WTC11 (cell line): ENCODE measurements around the gene C4orf50. TPM values are rescaled to one million over a fixed set of nuclear protein-coding genes. Genes with fewer than 3 reads are reported as not detected.

Source experiments
- ATAC-seq: fragments of 200-7000 bp; cut with Tn5 transposase; 2 replicates; pipeline ENCODE4 v1.10.0; 2021; ENCODE audit warnings: mild to moderate bottlenecking, moderate library complexity
- CTCF ChIA-PET: fragments of 300-600 bp; sonication (Branson Sonifier 250); formaldehyde crosslinking; loops from one replicate; lab custom pipeline; 2021; ENCODE audit warnings: antibody characterized with exemption; lab: Charles Lee
- POLR2A ChIA-PET: fragments of 350-600 bp; sonication (Branson Sonifier 250); formaldehyde crosslinking; loops from one replicate; lab custom pipeline; 2021; ENCODE audit warnings: antibody characterized with exemption; lab: Charles Lee
- DNase-seq: peaks from one replicate; pipeline ENCODE4 v3.0.0; 2021; ENCODE audit warnings: low spot score
- H3K27ac Mint-ChIP-seq: 2 replicates; pipeline ENCODE4 v1.8.0; 2021; ENCODE audit warnings: mixed read lengths
- H3K27me3 Mint-ChIP-seq: 2 replicates; pipeline ENCODE4 v1.8.0; 2021; ENCODE audit warnings: low read depth, mild to moderate bottlenecking, moderate library complexity, mixed read lengths
- H3K36me3 Mint-ChIP-seq: 2 replicates; pipeline ENCODE4 v1.8.0; 2021; ENCODE audit warnings: mixed read lengths
- H3K4me1 Mint-ChIP-seq: 2 replicates; pipeline ENCODE4 v1.8.0; 2022; ENCODE audit warnings: mixed read lengths
- H3K4me3 Mint-ChIP-seq: 2 replicates; pipeline ENCODE4 v1.8.0; 2021; ENCODE audit warnings: mild to moderate bottlenecking, moderate library complexity, mixed read lengths
- H3K9me3 Mint-ChIP-seq: 2 replicates; pipeline ENCODE4 v1.8.0; 2021; ENCODE audit warnings: mixed read lengths
- AFF4 ChIP-seq: sonication (generic); formaldehyde crosslinking; IDR thresholded peaks from 2 replicates; pipeline ENCODE4 v1.8.1; 2023; ENCODE audit warnings: mild to moderate bottlenecking, missing genetic modification reagents, borderline replicate concordance
- ATF3 ChIP-seq: sonication (generic); formaldehyde crosslinking; conservative IDR thresholded peaks from 2 replicates; pipeline ENCODE4 v1.8.1; 2022; ENCODE audit warnings: mild to moderate bottlenecking, missing genetic modification reagents
- CREB1 ChIP-seq: sonication (generic); formaldehyde crosslinking; IDR thresholded peaks from 2 replicates; pipeline ENCODE4 v1.8.0; 2023; ENCODE audit warnings: mild to moderate bottlenecking, missing genetic modification reagents
- CTCF ChIP-seq: fragments of 200-600 bp; IDR thresholded peaks from 2 replicates; pipeline ENCODE4 v1.8.0; 2022; ENCODE audit warnings: antibody characterized with exemption
- E2F5 ChIP-seq: sonication (generic); formaldehyde crosslinking; IDR thresholded peaks from 2 replicates; pipeline ENCODE4 v1.8.1; 2022; ENCODE audit warnings: mild to moderate bottlenecking, moderate library complexity, missing genetic modification reagents
- EMX1 ChIP-seq: fragments of 250-450 bp; sonication (Bioruptor Pico); IDR thresholded peaks from 2 replicates; pipeline ENCODE4 v1.8.0; 2021; ENCODE audit warnings: mild to moderate bottlenecking
- FOXP1 ChIP-seq: sonication (generic); formaldehyde crosslinking; IDR thresholded peaks from 2 replicates; pipeline ENCODE4 v1.8.0; 2022; ENCODE audit warnings: missing genetic modification reagents, mild to moderate bottlenecking, moderate library complexity, borderline replicate concordance
- FOXP4 ChIP-seq: sonication (generic); formaldehyde crosslinking; IDR thresholded peaks from 2 replicates; pipeline ENCODE4 v1.8.0; 2022; ENCODE audit warnings: mild to moderate bottlenecking, missing genetic modification reagents
- NR2C2 ChIP-seq: sonication (generic); formaldehyde crosslinking; IDR thresholded peaks from 2 replicates; pipeline ENCODE4 v1.8.0; 2022; ENCODE audit warnings: mild to moderate bottlenecking, missing genetic modification reagents
- NR3C1 ChIP-seq: sonication (generic); formaldehyde crosslinking; conservative IDR thresholded peaks from 2 replicates; pipeline ENCODE4 v1.8.1; 2023; ENCODE audit warnings: low read depth, mild to moderate bottlenecking, missing genetic modification reagents
- RORB ChIP-seq: fragments of 250-450 bp; sonication (Bioruptor Pico); IDR thresholded peaks from 2 replicates; pipeline ENCODE4 v1.9.0; 2021; ENCODE audit warnings: mild to moderate bottlenecking
- SP1 ChIP-seq: sonication (generic); formaldehyde crosslinking; conservative IDR thresholded peaks from 2 replicates; pipeline ENCODE4 v1.8.1; 2022; ENCODE audit warnings: missing genetic modification reagents
- TP53 ChIP-seq: sonication (generic); formaldehyde crosslinking; IDR thresholded peaks from 2 replicates; pipeline ENCODE4 v1.8.1; 2023; ENCODE audit warnings: mild to moderate bottlenecking, missing genetic modification reagents
- USF1 ChIP-seq: sonication (generic); formaldehyde crosslinking; IDR thresholded peaks from 2 replicates; pipeline ENCODE4 v1.8.0; 2022; ENCODE audit warnings: mild to moderate bottlenecking, missing genetic modification reagents
- ZMAT4 ChIP-seq: fragments of 250-450 bp; sonication (Bioruptor Pico); IDR thresholded peaks from 2 replicates; pipeline ENCODE4 v1.9.0; 2021; ENCODE audit warnings: mild to moderate bottlenecking
- ZNF219 ChIP-seq: sonication (generic); formaldehyde crosslinking; IDR thresholded peaks from 2 replicates; pipeline ENCODE4 v1.8.0; 2023; ENCODE audit warnings: missing genetic modification reagents, mild to moderate bottlenecking, borderline replicate concordance
- ZNF317 ChIP-seq: sonication (generic); formaldehyde crosslinking; IDR thresholded peaks from 2 replicates; pipeline ENCODE4 v1.8.1; 2023; ENCODE audit warnings: low read depth, mild to moderate bottlenecking, moderate library complexity, missing genetic modification reagents, borderline replicate concordance
- ZNF425 ChIP-seq: fragments of 250-450 bp; sonication (Bioruptor Pico); conservative IDR thresholded peaks from 2 replicates; pipeline ENCODE4 v1.9.0; 2021; ENCODE audit warnings: mild to moderate bottlenecking
- total RNA-seq: library from RNA; stranded (reverse); gene quantifications from 3 replicates; pipeline ENCODE4 v1.2.3, GENCODE V29; 2021

C4orf50 gene
- total RNA-seq, 1 experiment from 2014 or later: 0.17 TPM

- no peaks in the 10 kb centered on the region for H3K9me3 Mint-ChIP-seq
- H3K4me3 Mint-ChIP-seq: no peak overlapping the region
- ChIA-PET POLR2A (interaction anchor here (0.7 kb wide), 1 partner anchor 46 kb away, joined by 3 read pairs; no protein-coding TSS in a partner anchor), CTCF (no interaction called here)
- no peak overlapping the region for H3K27ac Mint-ChIP-seq
- peaks cover 24% of the 10 kb centered on the region for H3K4me1 Mint-ChIP-seq
- H3K27me3 Mint-ChIP-seq: no peaks in the 10 kb centered on the region; the same call in 1 of the 2 replicates
- no peak for DNase-seq
- no peaks in the 10 kb centered on the region for H3K36me3 Mint-ChIP-seq
- TF ChIP-seq FOXP1 (CRISPR knock-in tag) (no peak), RORB (CRISPR knock-in tag) (no peak), ZMAT4 (CRISPR knock-in tag) (no peak), USF1 (CRISPR knock-in tag) (no peak), AFF4 (CRISPR knock-in tag) (no peak), TP53 (CRISPR knock-in tag) (no peak), NR2C2 (no peak), ZNF317 (CRISPR knock-in tag) (no peak)
- ATAC-seq: no peak
These were observed 85.1 kb downstream of the C4orf50 start for GRCh38 chr4:5933116-5933515.

- no peak for ATAC-seq
These were observed 86.1 kb downstream of the C4orf50 start for GRCh38 chr4:5932035-5932568.

More at GRCh38 chr4:5932035-5932568, 86.1 kb downstream of the C4orf50 start:
- TF ChIP-seq ZNF425 (CRISPR knock-in tag) (no peak), NR3C1 (CRISPR knock-in tag) (no peak), E2F5 (CRISPR knock-in tag) (no peak), EMX1 (CRISPR knock-in tag) (no peak), CTCF (no peak), SP1 (CRISPR knock-in tag) (no peak), FOXP1 (CRISPR knock-in tag) (no peak), ATF3 (no peak), CREB1 (CRISPR knock-in tag) (no peak), USF1 (CRISPR knock-in tag) (no peak), ZNF219 (CRISPR knock-in tag) (no peak), FOXP4 (CRISPR knock-in tag) (no peak)
- no peak overlapping the region for H3K27ac Mint-ChIP-seq
- H3K27me3 Mint-ChIP-seq: no peaks in the 10 kb centered on the region; the same call in 1 of the 2 replicates
- peaks cover 24% of the 10 kb centered on the region for H3K4me1 Mint-ChIP-seq
- CTCF ChIA-PET: interaction anchor here (1.4 kb wide), 1 partner anchor 10 kb away, joined by 3 read pairs; no protein-coding TSS in a partner anchor
- DNase-seq: no peak
- H3K4me3 Mint-ChIP-seq: no peak overlapping the region
- H3K9me3 Mint-ChIP-seq: no peaks in the 10 kb centered on the region
- POLR2A ChIA-PET: no interaction called here
- H3K36me3 Mint-ChIP-seq: no peaks in the 10 kb centered on the region
